ENCODE data around the gene CATSPERZ. TPM values are rescaled to one million over a fixed set of nuclear protein-coding genes. Genes with fewer than 3 reads are reported as not detected.

CATSPERZ gene
- total and polyA plus RNA-seq, 2 of the 13 experiments (the other 11 are each of a cell fraction or from before 2014, with no cell fraction given) = 0.22 to 0.48 TPM

DNA sequence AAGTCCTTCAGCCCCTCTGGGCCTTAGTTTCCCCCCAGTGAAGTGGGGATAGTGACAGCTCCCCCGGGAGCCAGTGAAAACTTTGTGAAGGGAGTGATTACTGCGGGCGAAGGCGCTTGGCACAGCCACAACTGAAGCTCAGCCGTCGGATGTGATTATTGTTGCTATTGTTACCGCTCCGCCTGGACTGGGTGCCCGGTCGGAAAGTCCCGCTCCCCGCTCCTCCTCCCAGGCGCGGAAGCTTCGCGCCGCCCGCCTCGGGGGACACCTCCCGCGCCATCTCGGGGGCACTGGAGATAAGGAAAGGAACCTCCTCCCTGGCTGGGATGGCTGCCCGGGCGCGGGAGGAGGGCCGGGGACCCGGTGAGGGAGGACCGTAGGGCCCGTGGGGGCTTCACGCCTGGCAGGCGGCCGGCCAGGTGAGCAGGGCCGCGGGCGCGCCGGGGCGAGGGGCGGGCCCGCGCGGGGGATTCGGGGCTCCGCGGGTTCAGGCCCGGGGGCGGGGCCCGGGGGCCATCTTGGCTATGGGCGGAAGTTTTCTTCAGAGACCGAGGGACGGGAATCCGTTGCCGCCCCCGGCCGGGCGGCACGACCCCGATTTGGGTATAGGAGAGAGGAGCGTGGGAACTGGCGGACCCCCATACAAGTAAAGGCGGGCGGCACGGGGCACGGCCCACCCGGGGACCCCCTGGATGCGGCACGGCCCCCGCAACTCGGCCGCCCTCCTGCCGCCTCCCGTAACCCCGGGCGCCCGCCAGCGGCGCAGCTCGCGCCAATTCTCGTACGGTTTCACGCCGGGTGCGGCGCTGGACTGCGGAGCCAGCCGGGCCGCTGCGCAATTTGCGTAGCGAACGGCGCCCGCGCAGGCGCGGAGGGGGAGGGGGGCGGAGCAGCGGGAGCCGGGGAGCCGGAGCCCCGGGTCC lies 14.9 kb upstream of the CATSPERZ start, which contains the start of gene GPR137 (continued):
- TF ChIP-seq, protein P1, sequence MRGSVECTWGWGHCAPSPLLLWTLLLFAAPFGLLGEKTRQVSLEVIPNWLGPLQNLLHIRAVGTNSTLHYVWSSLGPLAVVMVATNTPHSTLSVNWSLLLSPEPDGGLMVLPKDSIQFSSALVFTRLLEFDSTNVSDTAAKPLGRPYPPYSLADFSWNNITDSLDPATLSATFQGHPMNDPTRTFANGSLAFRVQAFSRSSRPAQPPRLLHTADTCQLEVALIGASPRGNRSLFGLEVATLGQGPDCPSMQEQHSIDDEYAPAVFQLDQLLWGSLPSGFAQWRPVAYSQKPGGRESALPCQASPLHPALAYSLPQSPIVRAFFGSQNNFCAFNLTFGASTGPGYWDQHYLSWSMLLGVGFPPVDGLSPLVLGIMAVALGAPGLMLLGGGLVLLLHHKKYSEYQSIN (CRISPR knock-in tag; IDR thresholded peaks at IDR 0.05; ENCODE audit: borderline replicate concordance) = no peak
- TF ChIP-seq TEAD2 (CRISPR knock-in tag; IDR thresholded peaks at IDR 0.05) (no peak), PHF5A (CRISPR knock-in tag; IDR thresholded peaks at IDR 0.05; ENCODE audit: low read depth, unreplicated experiment) (no peak), HCFC1 (IDR thresholded peaks at IDR 0.05; ENCODE audit: low read depth, low read length) (peak; percentile 27; the same call in 1 of the 2 replicates), HOXA3 (CRISPR knock-in tag; IDR thresholded peaks at IDR 0.05) (peak; percentile 56), ZNF549 (CRISPR knock-in tag; IDR thresholded peaks at IDR 0.05) (no peak), BRCA1 (CRISPR knock-in tag; IDR thresholded peaks at IDR 0.05) (no peak), ZMYM4 (CRISPR knock-in tag; IDR thresholded peaks at IDR 0.05) (no peak), ZNF292 (CRISPR knock-in tag; IDR thresholded peaks at IDR 0.05; ENCODE audit: borderline replicate concordance, low read depth) (no peak), NFYB (CRISPR knock-in tag; IDR thresholded peaks at IDR 0.05) (no peak), POLR2G (IDR thresholded peaks at IDR 0.05; ENCODE audit: low read depth, low read length) (peak; percentile 58), PAX8 (CRISPR knock-in tag; IDR thresholded peaks at IDR 0.05; ENCODE audit: borderline replicate concordance) (no peak), FIP1L1 (IDR thresholded peaks at IDR 0.05; ENCODE audit: borderline replicate concordance, insufficient read depth, low read depth, low read length) (no peak), ETV5 (CRISPR knock-in tag; IDR thresholded peaks at IDR 0.05; ENCODE audit: borderline replicate concordance) (no peak), ZMYM3 (CRISPR knock-in tag; IDR thresholded peaks at IDR 0.05) (no peak), HMG20A (CRISPR knock-in tag; IDR thresholded peaks at IDR 0.05; ENCODE audit: borderline replicate concordance) (no peak), RFX1 (IDR thresholded peaks at IDR 0.05) (peak; percentile 74), SIN3B (IDR thresholded peaks at IDR 0.05; ENCODE audit: low read length) (peak; percentile 42; the same call in 1 of the 2 replicates), ZIK1 (CRISPR knock-in tag; IDR thresholded peaks at IDR 0.05; ENCODE audit: borderline replicate concordance, low read depth) (no peak)
- TF ChIP-seq, protein P2, sequence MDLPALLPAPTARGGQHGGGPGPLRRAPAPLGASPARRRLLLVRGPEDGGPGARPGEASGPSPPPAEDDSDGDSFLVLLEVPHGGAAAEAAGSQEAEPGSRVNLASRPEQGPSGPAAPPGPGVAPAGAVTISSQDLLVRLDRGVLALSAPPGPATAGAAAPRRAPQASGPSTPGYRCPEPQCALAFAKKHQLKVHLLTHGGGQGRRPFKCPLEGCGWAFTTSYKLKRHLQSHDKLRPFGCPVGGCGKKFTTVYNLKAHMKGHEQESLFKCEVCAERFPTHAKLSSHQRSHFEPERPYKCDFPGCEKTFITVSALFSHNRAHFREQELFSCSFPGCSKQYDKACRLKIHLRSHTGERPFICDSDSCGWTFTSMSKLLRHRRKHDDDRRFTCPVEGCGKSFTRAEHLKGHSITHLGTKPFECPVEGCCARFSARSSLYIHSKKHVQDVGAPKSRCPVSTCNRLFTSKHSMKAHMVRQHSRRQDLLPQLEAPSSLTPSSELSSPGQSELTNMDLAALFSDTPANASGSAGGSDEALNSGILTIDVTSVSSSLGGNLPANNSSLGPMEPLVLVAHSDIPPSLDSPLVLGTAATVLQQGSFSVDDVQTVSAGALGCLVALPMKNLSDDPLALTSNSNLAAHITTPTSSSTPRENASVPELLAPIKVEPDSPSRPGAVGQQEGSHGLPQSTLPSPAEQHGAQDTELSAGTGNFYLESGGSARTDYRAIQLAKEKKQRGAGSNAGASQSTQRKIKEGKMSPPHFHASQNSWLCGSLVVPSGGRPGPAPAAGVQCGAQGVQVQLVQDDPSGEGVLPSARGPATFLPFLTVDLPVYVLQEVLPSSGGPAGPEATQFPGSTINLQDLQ (CRISPR knock-in tag; IDR thresholded peaks at IDR 0.05) = no peak
- TF ChIP-seq, protein P3, sequence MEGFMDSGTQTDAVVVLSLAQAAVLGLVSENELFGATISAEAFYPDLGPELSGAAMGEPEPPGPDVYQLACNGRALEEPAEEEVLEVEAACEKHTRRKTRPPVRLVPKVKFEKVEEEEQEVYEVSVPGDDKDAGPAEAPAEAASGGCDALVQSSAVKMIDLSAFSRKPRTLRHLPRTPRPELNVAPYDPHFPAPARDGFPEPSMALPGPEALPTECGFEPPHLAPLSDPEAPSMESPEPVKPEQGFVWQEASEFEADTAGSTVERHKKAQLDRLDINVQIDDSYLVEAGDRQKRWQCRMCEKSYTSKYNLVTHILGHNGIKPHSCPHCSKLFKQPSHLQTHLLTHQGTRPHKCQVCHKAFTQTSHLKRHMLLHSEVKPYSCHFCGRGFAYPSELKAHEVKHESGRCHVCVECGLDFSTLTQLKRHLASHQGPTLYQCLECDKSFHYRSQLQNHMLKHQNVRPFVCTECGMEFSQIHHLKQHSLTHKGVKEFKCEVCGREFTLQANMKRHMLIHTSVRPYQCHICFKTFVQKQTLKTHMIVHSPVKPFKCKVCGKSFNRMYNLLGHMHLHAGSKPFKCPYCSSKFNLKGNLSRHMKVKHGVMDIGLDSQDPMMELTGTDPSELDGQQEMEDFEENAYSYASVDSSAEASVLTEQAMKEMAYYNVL (CRISPR knock-in tag; IDR thresholded peaks at IDR 0.05; ENCODE audit: borderline replicate concordance) = no peak; the same call in 1 of the 2 replicates
- TF ChIP-seq, protein P4, sequence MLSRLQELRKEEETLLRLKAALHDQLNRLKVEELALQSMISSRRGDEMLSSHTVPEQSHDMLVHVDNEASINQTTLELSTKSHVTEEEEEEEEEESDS (CRISPR knock-in tag; IDR thresholded peaks at IDR 0.05; ENCODE audit: borderline replicate concordance) = no peak
- TF ChIP-seq, protein P5, sequence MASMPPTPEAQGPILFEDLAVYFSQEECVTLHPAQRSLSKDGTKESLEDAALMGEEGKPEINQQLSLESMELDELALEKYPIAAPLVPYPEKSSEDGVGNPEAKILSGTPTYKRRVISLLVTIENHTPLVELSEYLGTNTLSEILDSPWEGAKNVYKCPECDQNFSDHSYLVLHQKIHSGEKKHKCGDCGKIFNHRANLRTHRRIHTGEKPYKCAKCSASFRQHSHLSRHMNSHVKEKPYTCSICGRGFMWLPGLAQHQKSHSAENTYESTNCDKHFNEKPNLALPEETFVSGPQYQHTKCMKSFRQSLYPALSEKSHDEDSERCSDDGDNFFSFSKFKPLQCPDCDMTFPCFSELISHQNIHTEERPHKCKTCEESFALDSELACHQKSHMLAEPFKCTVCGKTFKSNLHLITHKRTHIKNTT (CRISPR knock-in tag; IDR thresholded peaks at IDR 0.05) = no peak

Data from HepG2 (cell line).